Mammary epithelial cell (primary cell): ENCODE measurements around the gene IL36G.

ENCODE experiments used
- EZH2 ChIP-seq: IDR thresholded peaks from 2 replicates; pipeline ENCODE4 v1.6.1; 2012; ENCODE audit warnings: low read length, inconsistent platforms, borderline replicate concordance
- TF ChIP-seq, protein P1 (sequence below), 2 donors: IDR thresholded peaks in 1 of 2; conservative IDR thresholded peaks in 1 of 2; 2 replicates each; pipeline ENCODE4 v1.5.1; 2011 to 2012; ENCODE audit warnings: inconsistent platforms in 2 of 2, low read length in 2 of 2, mild to moderate bottlenecking in 2 of 2, control low read depth in 1 of 2, low read depth in 1 of 2; ENCODE audit not compliant: insufficient read depth in 1 of 2; ENCODE audit errors: extremely low read depth in 1 of 2

DNA sequence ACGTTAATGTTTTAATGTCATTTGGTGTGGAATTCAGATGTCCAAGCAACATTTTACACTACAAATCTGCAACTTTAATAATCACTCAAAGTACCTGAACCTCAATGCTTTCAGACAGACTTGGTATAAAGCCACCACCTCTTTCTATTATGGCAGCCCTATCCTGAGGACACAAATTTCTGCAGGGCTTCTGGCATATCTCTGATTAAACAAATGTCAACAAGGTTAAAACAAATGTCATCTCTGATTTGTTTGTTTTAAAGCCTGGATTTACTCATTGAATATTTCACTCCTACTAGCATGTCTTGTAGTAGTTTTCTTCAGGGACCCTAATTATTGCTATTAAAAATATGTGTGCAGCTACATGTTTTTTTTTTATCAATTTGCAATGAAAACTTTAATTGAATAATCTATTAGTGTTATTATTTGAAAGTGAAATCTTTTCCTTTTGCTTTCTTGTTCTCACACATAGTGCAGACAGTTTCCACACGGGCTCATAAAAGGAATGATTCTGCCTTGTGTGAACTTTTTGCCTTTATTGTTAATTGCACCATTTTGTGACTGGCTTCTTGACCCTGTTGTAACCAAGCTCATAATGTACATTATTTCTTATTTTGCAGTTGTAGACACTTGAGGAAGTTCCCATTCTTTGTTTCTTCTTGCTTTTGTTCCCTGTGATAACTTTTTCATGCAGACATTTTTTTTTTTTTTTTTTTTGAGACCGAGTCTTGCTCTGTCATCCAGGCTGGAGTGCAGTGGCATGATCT lies 36.8 kb upstream of the IL36G start:
- TF ChIP-seq, protein P1, sequence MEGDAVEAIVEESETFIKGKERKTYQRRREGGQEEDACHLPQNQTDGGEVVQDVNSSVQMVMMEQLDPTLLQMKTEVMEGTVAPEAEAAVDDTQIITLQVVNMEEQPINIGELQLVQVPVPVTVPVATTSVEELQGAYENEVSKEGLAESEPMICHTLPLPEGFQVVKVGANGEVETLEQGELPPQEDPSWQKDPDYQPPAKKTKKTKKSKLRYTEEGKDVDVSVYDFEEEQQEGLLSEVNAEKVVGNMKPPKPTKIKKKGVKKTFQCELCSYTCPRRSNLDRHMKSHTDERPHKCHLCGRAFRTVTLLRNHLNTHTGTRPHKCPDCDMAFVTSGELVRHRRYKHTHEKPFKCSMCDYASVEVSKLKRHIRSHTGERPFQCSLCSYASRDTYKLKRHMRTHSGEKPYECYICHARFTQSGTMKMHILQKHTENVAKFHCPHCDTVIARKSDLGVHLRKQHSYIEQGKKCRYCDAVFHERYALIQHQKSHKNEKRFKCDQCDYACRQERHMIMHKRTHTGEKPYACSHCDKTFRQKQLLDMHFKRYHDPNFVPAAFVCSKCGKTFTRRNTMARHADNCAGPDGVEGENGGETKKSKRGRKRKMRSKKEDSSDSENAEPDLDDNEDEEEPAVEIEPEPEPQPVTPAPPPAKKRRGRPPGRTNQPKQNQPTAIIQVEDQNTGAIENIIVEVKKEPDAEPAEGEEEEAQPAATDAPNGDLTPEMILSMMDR (conservative IDR thresholded peaks at IDR 0.05 in 1 of 2, IDR thresholded peaks at IDR 0.05 in 1 of 2; ENCODE audit: extremely low read depth in 1 of 2, insufficient read depth in 1 of 2, low read depth in 1 of 2, low read length in 2 of 2): no peak
- TF ChIP-seq EZH2: no peak
